NB4 (cell line): ENCODE measurements around the gene SLC4A9.

ENCODE experiments used
- MYC ChIP-seq: IDR thresholded peaks from 2 replicates; pipeline ENCODE4 v1.6.1; 2011; ENCODE audit warnings: low read depth, low read length
- POLR2A ChIP-seq: IDR thresholded peaks from 2 replicates; pipeline ENCODE4 v1.6.1; 2011; ENCODE audit warnings: mild to moderate bottlenecking; ENCODE audit not compliant: insufficient read length; ENCODE audit errors: extremely low read depth
- TF ChIP-seq, protein P1 (sequence below): IDR thresholded peaks from one replicate; pipeline ENCODE4 v1.5.1; 2012; ENCODE audit warnings: low read depth, low read length
- TF ChIP-seq, protein P2 (sequence below): IDR thresholded peaks from 2 replicates; pipeline ENCODE4 v1.6.1; 2011; ENCODE audit warnings: low read depth, low read length

DNA sequence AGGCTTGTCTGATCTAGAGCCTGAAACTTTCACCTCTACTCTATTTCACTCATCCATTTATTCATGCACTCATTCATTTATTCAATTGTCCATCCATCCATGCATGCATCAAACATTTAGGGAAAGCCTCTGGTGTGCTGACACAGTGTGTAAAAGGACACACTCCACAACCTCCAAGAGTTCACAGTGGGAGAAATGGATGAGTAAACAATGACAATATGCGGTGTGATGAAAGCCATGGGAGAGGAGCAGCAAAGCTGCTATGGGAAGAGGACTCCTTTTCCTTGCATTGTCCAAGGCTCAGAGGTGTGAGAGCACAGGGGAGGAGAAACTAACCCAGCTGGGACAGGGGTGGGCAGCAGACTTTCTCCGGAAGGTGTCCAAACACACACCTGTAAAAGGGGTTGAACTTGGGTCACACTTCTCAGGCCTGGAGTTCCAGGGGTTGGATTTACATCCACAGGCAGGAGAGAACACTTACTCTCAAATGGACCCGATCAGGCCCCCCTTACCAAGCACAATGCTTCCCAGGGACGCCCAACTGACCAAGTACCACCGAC lies 35.9 kb upstream of the SLC4A9 start:
- TF ChIP-seq, protein P1, sequence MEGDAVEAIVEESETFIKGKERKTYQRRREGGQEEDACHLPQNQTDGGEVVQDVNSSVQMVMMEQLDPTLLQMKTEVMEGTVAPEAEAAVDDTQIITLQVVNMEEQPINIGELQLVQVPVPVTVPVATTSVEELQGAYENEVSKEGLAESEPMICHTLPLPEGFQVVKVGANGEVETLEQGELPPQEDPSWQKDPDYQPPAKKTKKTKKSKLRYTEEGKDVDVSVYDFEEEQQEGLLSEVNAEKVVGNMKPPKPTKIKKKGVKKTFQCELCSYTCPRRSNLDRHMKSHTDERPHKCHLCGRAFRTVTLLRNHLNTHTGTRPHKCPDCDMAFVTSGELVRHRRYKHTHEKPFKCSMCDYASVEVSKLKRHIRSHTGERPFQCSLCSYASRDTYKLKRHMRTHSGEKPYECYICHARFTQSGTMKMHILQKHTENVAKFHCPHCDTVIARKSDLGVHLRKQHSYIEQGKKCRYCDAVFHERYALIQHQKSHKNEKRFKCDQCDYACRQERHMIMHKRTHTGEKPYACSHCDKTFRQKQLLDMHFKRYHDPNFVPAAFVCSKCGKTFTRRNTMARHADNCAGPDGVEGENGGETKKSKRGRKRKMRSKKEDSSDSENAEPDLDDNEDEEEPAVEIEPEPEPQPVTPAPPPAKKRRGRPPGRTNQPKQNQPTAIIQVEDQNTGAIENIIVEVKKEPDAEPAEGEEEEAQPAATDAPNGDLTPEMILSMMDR = no peak
- TF ChIP-seq POLR2A (no peak), MYC (no peak)
- TF ChIP-seq, protein P2, sequence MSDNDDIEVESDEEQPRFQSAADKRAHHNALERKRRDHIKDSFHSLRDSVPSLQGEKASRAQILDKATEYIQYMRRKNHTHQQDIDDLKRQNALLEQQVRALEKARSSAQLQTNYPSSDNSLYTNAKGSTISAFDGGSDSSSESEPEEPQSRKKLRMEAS = no peak
